HG03060 (cell line): ENCODE measurements around the gene ABCC9.

Source experiments
- ATAC-seq: cut with Tn5 transposase; IDR thresholded peaks from one replicate; pipeline ENCODE4 v1.9.1; 2021; ENCODE audit warnings: low read depth, moderate number of reproducible peaks; ENCODE audit not compliant: unreplicated experiment

The ABCC9 gene

DNA sequence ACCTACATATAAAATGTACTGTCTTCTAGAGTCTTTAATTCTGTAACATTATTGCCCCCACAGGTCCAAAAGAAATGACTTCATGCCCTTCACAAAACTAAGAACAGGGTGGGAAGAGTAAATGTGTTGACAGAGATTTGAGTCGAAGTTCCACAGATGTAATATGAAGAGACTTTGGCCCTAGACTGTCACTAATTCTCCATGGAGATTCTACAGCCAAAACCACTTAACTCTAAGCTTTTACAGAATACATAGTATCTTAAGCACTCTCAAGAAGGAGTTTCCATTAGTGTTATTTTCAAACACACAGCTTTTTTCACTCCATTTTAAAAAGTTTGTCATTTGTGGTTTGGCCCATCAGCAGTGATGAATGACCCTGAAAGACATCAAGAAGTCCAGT lies 56.3 kb downstream of the ABCC9 start:
- no peak for ATAC-seq

DNA sequence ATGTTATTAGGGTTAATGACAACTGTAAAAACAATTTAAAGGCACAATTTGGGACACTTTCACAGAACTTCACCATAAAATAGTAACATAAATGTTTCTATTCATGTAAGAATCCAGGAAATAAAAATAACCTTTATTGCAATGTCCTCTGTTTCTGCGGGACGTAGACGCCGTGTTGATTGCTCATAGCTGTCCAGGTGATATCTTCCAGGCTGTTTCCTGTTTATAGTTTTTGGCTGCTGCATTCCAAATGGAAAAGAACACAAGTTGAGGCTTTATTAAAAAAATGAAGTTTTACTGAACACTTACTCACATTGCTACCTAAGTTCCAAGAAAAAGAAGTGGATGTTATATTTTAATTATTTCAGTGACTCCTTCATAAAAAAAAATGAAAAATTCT lies 58.6 kb downstream of the ABCC9 start:
- no peak for ATAC-seq

DNA sequence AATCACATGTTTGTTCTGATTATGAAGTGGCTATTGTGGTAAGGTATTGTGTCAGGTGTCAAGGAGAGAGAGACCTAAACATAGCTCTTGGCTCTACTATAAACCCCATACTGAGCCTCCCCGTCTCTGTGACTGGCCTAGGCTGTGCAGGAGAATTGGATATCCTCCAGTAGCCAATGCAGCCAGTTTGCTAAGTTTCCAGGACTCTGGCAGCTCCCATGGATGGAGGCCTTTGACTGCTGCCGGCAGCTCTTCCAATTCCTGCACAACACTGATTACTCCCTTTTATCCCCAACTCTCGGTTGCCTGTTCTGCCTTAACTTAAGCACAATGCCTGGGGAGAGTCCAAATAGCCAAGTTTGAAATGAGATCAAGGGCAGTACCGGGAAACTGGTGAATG lies 59.3 kb downstream of the ABCC9 start:
- ATAC-seq, result no peak

DNA sequence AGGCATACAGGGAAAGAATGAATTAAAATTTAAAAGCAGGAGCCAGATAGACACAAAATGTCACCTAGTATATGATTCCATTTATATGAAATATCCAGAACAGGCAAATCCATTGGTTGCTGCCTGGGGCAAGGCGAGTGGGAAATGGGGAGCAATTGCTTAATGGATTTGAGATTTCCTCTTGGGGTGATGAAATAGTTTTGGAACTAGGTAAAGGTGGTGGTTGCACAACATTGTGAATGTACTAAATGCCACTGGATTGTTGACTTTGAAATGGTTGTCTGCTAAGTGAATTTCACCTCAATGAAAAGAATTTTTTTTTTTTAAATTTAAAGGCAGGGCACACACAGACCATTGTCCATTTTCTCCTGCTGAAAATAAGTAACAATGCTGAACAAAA lies 61.9 kb downstream of the ABCC9 start:
- ATAC-seq, result no peak

DNA sequence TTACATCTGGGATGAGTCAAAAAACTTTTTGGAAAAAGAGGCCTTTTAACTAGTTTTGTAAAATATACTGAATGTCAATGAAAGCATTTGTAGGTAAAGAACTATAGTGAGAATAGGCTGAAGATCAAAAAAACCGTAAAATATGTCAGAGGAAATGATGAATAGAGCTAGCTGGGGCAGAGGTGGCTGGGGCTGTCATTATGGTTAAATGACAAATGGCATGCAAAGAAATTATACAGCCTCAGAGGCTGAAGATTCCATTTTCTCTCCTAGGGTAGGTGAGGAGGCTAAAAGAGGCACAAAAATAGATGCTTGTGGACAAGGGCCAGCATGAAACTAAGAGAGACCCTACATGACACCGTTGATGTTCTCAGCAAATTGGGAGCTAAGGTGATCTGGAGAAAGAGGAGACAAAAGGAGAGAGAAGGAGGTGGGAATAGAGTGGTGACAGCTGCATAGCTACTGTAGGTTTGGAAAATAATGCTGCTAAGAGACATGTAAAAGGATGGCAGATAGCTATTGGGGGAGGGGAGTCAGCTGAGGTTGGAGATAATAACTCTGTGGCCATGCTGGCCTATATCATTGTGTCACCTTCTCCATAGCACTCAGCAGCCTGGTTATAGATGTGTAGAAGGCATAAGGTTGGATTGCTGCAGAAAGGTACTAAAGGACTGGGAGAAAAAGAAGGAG lies 63.8 kb downstream of the ABCC9 start:
- ATAC-seq, result no peak

DNA sequence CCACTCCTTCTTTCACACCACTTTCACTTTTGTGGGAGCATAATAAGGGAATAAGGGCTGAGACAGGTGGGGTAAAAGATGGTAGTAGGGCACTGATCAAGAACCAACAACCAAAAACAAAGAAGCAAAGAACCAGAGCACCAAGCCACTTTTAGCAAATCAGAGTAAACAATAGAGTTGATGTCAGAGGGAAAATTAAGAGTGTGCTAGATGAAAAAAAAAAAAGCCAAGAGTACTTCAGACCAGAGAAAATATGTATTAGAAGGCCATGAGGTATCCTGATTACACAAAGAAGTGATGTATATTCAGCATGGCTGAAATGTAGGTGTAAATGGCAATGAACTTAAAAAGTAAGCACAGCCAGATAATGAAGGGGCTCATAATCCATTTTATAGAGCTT lies 75.4 kb downstream of the ABCC9 start:
- no peak for ATAC-seq

GRCh38 chr12:21860534-21860933 lies 80.7 kb downstream of the ABCC9 start:
- ATAC-seq, result no peak

DNA sequence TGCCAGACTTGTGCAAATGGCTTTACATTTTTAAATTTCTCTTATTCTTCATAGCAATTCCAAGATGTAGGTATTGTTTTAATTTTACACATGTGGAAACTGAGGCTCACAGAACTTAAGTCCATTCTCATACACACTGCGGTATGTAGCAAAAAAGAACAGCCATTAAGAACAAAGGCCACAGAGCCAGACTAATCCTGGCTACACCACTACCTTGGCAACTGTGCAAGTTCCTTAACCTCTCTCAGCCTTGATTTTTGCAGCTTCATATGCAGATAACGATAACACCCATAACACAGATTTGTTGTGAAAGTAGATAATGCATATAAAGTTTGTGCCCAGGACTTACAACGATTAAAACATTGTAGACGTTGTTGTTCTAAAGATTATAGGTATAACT lies 81.1 kb downstream of the ABCC9 start:
- no peak for ATAC-seq

GRCh38 chr12:21852251-21852650 lies 89.0 kb downstream of the ABCC9 start:
- no peak for ATAC-seq

DNA sequence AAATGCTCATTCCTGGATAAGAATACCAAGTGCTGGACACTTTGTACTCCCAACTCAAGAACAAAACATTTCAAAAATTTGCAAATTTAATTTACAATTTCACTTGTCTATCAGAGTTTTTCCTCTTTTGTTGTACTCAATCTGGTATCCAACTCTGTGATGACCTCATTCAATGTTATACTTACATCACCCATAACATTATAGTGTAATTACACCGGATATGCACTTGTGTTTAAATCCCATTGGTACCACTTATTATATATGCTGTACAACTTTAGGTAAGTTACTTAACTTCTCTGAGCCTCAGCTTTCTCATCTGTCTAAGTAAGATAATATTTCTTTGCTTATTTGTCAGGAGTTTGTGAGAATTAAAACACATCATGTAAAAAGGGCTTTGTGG lies 90.1 kb downstream of the ABCC9 start:
- no peak for ATAC-seq

- no peak for ATAC-seq
Measured at GRCh38 chr12:21850419-21850818, 90.8 kb downstream of the ABCC9 start.

GRCh38 chr12:21849878-21850277 lies 91.3 kb downstream of the ABCC9 start:
- no peak for ATAC-seq

DNA sequence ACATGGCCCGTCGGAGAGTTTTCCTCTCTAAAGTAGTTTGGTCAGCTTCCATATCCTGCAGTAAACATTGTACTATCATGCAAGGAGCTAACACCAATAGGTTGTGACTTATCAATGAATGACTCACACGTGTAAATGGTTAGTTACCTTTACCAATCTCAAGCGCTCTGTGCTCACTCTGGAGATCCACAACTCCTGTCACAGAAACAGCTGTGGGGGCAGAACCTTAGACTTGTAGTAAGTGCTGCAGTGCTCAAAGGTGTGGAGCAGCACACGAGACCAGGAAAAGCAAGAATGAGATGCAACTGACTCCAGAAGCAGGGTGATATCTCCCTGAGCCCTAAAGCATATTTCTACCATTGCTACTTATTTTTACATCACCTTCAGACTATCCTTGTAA lies 93.0 kb downstream of the ABCC9 start:
- no peak for ATAC-seq

DNA sequence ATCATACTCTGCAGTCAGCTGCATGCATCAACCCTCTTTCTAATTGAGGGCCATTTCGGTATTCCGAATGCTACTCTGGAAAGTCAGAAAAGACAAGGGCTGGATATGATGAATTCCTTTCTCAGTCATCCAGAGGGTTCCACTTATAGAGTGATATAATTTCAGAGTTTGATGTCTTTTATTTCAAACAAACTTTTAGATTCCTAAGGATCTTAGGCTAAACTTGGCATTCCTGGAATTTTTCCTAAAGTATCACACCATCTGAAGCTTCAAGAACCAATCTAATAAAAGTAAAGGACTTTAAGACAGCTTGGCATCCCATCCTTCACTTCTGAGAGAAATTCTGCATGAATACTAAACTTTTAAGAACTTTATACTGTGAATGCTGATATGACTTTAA lies 97.4 kb downstream of the ABCC9 start:
- no peak for ATAC-seq

DNA sequence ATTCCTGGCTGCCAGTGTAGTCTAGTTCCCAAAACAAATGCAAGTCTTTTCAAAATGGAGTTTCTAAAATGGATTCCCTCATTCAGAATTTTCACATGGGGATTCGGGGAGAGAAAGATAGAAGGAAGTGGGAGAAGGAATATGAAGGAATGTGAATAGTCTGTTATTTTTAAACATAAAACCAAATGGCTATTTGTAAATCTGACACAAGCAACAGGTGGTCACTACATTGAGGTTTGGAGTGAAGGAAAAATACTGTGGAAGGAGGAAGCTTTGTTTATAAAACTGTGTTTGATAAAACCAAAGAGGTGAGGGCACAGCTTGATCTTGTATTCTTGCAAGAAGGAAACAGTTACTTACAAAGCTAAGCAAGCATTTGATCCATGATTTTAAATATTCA lies 101.5 kb downstream of the ABCC9 start:
- ATAC-seq, result no peak

GRCh38 chr12:21837847-21838246 lies 103.4 kb downstream of the ABCC9 start:
- ATAC-seq, result no peak

GRCh38 chr12:21831791-21832344 lies 109.4 kb downstream of the ABCC9 start:
- ATAC-seq, result no peak

DNA sequence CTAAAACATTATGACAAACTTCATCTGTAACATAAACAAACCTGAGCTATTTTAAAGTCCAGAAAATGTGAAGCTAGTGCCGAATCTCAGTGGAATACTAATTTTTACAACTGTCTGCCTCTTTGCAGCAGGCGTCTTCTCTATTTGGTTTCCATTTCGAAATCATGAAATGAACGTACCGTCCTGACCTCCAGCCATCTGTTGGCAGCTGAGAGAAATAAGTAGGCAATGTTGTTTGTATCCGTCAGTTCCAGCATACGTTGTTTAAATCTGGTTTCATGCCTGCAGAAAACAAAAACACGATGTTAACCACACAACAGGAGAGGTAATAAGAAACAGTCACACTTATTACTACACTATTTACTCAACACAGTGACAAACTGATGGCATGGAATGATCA lies 112.4 kb downstream of the ABCC9 start:
- no peak for ATAC-seq

GRCh38 chr12:21828136-21828775 lies 113.0 kb downstream of the ABCC9 start:
- ATAC-seq, result no peak

DNA sequence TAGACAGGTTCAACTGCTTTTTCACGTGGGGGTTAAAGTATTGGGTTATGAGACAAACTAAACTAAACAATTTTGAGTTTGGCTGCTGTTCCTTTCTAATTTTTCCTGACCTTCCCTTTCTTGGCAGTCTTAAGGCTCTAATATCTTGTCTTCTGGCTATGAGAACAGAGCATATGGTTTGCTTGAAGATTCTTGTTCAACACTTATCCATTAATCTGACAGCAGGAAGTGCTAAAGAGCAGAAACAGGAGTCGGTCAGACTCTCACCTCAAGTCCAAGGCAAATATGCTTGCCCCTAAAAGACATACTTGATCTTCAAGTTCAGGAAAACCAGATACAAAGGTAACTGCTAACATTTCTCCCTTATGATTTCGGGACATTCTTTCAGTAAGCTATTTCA lies 114.1 kb downstream of the ABCC9 start:
- no peak for ATAC-seq

- no peak for ATAC-seq
Measured at GRCh38 chr12:21826618-21826910, 114.7 kb downstream of the ABCC9 start.

GRCh38 chr12:21825886-21826617 lies 115.2 kb downstream of the ABCC9 start:
- no peak for ATAC-seq
